Right lobe of liver (tissue), 6 donors: Measurements from ENCODE around the gene SGK2. TPM values are rescaled to one million over a fixed set of nuclear protein-coding genes. Genes with fewer than 3 reads are reported as not detected.
"Not testable (repeated sequence)": the region's sequence is repeated elsewhere in the genome, so short reads cannot be mapped to it uniquely, and the experiment has no call there.

Source experiments
- ATAC-seq, 4 donors: fragments of 200-7000 bp; cut with Tn5 transposase; one replicate each; pipeline ENCODE4 v1.9.1; 2020; ENCODE audit warnings: mild to moderate bottlenecking in 4 of 4, moderate library complexity in 4 of 4
- DNase-seq, 3 donors: peaks; one replicate each; pipeline ENCODE4 v3.0.0-alpha.2; 2020
- H3K27ac ChIP-seq, 3 donors: fragments of 200-600 bp; one replicate each; pipeline ENCODE4 v1.8.0; 2022
- H3K27me3 ChIP-seq, 2 donors: fragments of 200-600 bp; one replicate each; pipeline ENCODE4 v1.8.0; 2022
- H3K36me3 ChIP-seq, 4 donors: fragments of 200-600 bp; sonication (generic) in 1 of 4; one replicate each; pipeline versions ENCODE4 v1.5.1 to v1.8.0; 2017 to 2022; ENCODE audit warnings: control low read depth in 1 of 4
- H3K4me1 ChIP-seq, 4 donors: fragments of 200-600 bp; sonication (generic) in 1 of 4; one replicate each; pipeline versions ENCODE4 v1.5.1 to v1.8.0; 2017 to 2022; ENCODE audit warnings: control low read depth in 1 of 4
- H3K4me3 ChIP-seq, 3 donors: fragments of 200-600 bp; one replicate each; pipeline ENCODE4 v1.8.0; 2022
- H3K9me3 ChIP-seq, 4 donors: fragments of 200-600 bp; sonication (generic) in 1 of 4; one replicate each; pipeline versions ENCODE4 v1.5.1 to v1.8.0; 2017 to 2022; ENCODE audit warnings: control low read depth in 1 of 4
- CTCF ChIP-seq, 4 donors: fragments of 200-600 bp in 3 of 4; fragments of 450-650 bp in 1 of 4; IDR thresholded peaks; one replicate each; pipeline versions ENCODE4 v1.5.1 to v1.8.0; 2016 to 2022; ENCODE audit warnings: antibody characterized with exemption in 4 of 4, mild to moderate bottlenecking in 2 of 4
- POLR2A ChIP-seq: fragments of 450-650 bp; IDR thresholded peaks from one replicate; pipeline ENCODE4 v1.6.1; 2017; ENCODE audit warnings: antibody characterized with exemption, mild to moderate bottlenecking
- WGBS: methylation state at CpG from one replicate; pipeline ENCODE4 v1.1.6; 2018; ENCODE audit warnings: low coverage, low lambda C conversion rate; ENCODE audit not compliant: insufficient coverage; ENCODE audit errors: missing lambda C conversion rate; 5-methylcytosine and 5-hydroxymethylcytosine counted together
- intact Hi-C, 2 donors: fragments of 100-400 bp; cut with DNase I; formaldehyde crosslinking; loops; one replicate each; pipeline versions ENCODE4 v1.11.2 to v1.14.1; 2022
- total RNA-seq, 6 experiments: library from RNA; depleted of rRNA in 2 of 6; stranded (reverse); fragments of >200 nt in 2 of 6; fragmentation: NEBNext Ultra II Directional in 3 of 6; extraction: Animal tissue kit (Norgen Biotek cat#: 25700) in 3 of 6; gene quantifications; one replicate each; pipeline versions ENCODE4 v1.1.0 to v1.2.4, GENCODE V29; 2016 to 2023
- donor health status: DM: no; HTN: yes; CAD: no.
- donor health status: DM: no; HTN: no; CAD: no.
- donor health status: DM: no; HTN: no; CAD: no.
- donor health status: DM: no; HTN: yes; CAD: no.
- donor health status: DM: no; HTN: yes; CAD: no.

Gene SGK2
- total RNA-seq, 6 experiments from 2014 or later, result 47.3 to 80.2 (median 66.9) TPM

- intact Hi-C loops, result no loop called here
- DNase-seq (peak; percentile 95), ATAC-seq (peak; percentile 94 to 99 (median 98))
- H3K27me3 ChIP-seq, result no peaks in the 10 kb centered on the region
- TF ChIP-seq CTCF (IDR thresholded peaks at IDR 0.05), result no peak
- WGBS, result 1% methylated on average over 28 of the region's 68 CpGs
- peak within 1 kb of the TSS; percentile 64 to 82 (median 68) for H3K4me3 ChIP-seq
- H3K36me3 ChIP-seq, result peaks cover 0 to 20% (median 2%) of the 10 kb centered on the region in 4 donors
- peak within 1 kb of the TSS; percentile 75 to 80 (median 79) for H3K27ac ChIP-seq
- H3K4me1 ChIP-seq, result peaks cover 0 to 38% (median 0%) of the 10 kb centered on the region in 4 donors
- no peaks in the 10 kb centered on the region for H3K9me3 ChIP-seq
Measured at GRCh38 chr20:43590392-43591303, 31.8 kb downstream of the SGK2 start, which contains the start of gene IFT52. IFT52 (plus strand) TSS chr20:43590937; CDS start chr20:43594699, 3,762 bp downstream.

GRCh38 chr20:43601960-43602359 lies 43.1 kb downstream of the SGK2 start:
- DNase-seq, intact Hi-C loops: not testable (repeated sequence)
- WGBS, result 77% methylated on average over 3 of the region's 8 CpGs

GRCh38 chr20:43603124-43603523 lies 44.3 kb downstream of the SGK2 start:
- H3K36me3 ChIP-seq, result peaks cover 0 to 20% (median 7%) of the 10 kb centered on the region in 4 donors
- DNase-seq (no peak), ATAC-seq (no peak)
- TF ChIP-seq POLR2A (no peak), CTCF (IDR thresholded peaks at IDR 0.05) (no peak)
- no peaks in the 10 kb centered on the region for H3K9me3 ChIP-seq
- H3K27ac ChIP-seq, result no peak overlapping the region
- H3K4me3 ChIP-seq, result no peak overlapping the region
- no peaks in the 10 kb centered on the region for H3K4me1 ChIP-seq
- 44% methylated on average over 1 of the region's 1 CpG for WGBS
- intact Hi-C loops, result no loop called here
- H3K27me3 ChIP-seq, result no peaks in the 10 kb centered on the region

More at GRCh38 chr20:43601960-43602359, 43.1 kb downstream of the SGK2 start:
- ATAC-seq, H3K9me3 ChIP-seq, H3K27ac ChIP-seq, H3K4me3 ChIP-seq, H3K4me1 ChIP-seq, H3K27me3 ChIP-seq: not testable (repeated sequence)
- H3K36me3 ChIP-seq, result peaks cover 0 to 28% (median 9%) of the 10 kb centered on the region in 4 donors

GRCh38 chr20:43605715-43606114 lies 46.9 kb downstream of the SGK2 start:
- H3K36me3 ChIP-seq, result peaks cover 0 to 20% (median 7%) of the 10 kb centered on the region in 4 donors
- no peaks in the 10 kb centered on the region for H3K27me3 ChIP-seq
- ATAC-seq, result no peak
- TF ChIP-seq CTCF (IDR thresholded peaks at IDR 0.05), result no peak
- TF ChIP-seq POLR2A, result no peak
- no peaks in the 10 kb centered on the region for H3K4me1 ChIP-seq
- intact Hi-C loops, result no loop called here
- no peak overlapping the region for H3K4me3 ChIP-seq
- no peak overlapping the region for H3K27ac ChIP-seq
- DNase-seq, result no peak
- 95% methylated on average over 9 of the region's 9 CpGs for WGBS
- no peaks in the 10 kb centered on the region for H3K9me3 ChIP-seq

GRCh38 chr20:43607278-43607677 lies 48.5 kb downstream of the SGK2 start:
- DNase-seq, H3K9me3 ChIP-seq, H3K4me1 ChIP-seq, H3K27ac ChIP-seq, H3K27me3 ChIP-seq, intact Hi-C loops, ATAC-seq, H3K4me3 ChIP-seq: not testable (repeated sequence)
- peaks cover 0 to 20% (median 7%) of the 10 kb centered on the region in 4 donors for H3K36me3 ChIP-seq
- 100% methylated on average over 2 of the region's 30 CpGs for WGBS
